CD4-positive, alpha-beta T cell treated with Interleukin-6 for 4 hours (primary cell): ENCODE data around the gene TRPC1.

Experiments
- DNase-seq: peaks from one replicate; pipeline ENCODE4 v3.0.0-alpha.2; 2020; ENCODE audit warnings: mixed read lengths

The TRPC1 gene

GRCh38 chr3:142754494-142754893, 30.7 kb downstream of the TRPC1 start:
- DNase-seq, result no peak

DNA sequence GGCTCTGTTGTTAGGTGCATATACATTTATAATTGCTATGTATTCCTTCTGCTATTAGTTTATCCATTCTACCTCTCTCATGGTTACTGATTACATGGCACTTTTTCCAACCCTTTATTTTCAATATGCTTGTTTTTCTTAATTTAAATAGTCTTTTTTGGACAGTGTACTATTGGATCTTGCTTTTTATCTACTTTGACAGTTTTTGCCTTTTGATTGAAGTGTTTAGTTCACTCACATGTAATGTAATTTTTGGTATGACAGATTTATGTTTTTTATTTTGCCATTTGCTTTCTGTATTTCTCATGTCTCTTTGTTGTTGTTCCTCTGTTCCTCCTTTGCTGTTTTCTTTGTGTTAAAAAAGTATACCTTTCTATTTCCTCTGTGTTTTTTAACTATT, 44.5 kb downstream of the TRPC1 start:
- DNase-seq, result no peak

GRCh38 chr3:142777927-142778326, 54.1 kb downstream of the TRPC1 start:
- no peak for DNase-seq

DNA sequence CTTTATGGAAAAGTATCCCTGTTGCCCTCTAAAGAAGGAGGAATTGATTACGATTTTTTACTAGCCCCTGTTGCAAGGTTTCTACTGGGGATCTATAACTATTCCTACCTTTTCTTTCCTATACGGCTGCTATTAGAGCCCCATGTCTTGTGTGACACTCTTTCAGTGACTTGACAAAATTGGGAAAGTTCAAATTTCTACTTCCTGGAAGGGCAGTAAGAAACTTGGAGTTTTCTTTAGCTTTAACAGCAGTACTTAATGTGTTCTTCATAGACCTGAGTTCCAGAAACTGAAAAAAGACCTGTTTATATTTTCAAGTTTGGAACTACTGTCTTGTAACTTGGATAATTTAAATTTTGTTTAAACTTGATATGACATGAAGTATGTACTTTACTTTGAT, 54.7 kb downstream of the TRPC1 start:
- no peak for DNase-seq

GRCh38 chr3:142779591-142779990, 55.8 kb downstream of the TRPC1 start:
- no peak for DNase-seq

DNA sequence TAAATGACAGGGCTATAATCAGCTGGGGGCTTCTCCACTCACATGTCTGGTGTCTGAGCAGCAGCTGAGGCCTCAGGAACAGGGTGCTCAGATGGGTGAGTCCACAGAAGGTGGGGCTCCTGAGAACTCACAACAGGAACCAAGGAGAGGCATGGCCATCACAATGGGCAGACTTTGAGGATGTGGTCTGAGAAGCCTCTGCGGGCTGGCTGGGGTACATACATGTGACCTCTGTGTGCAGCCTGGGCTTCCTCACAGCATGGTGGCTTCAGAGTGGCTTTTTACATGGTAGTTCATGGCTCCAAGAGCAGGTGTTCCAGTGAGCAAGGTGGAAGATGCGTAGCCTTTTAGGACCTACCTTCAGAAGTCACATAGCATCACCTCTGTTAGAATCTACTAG, 58.8 kb downstream of the TRPC1 start:
- DNase-seq, result no peak

- no peak for DNase-seq
Measured at GRCh38 chr3:142784228-142784627, 60.4 kb downstream of the TRPC1 start.

DNA sequence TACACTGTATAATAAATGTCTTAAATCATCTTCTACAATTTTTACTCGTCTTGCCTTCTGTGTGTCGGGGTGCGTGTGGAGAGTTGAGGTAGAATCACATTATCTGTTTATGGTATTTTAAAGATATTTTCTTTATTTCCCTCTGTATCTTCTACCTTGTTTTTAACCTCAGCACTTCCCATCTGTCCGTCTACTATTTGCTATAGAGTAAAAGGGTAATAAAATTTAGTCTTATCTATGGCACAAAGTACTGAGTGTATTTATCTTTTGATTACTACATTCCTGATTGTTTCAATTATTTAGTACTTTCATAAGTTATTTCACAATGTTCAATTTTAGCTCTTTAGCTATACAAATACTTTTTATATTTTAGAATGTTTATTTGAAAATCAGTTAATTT, 62.2 kb downstream of the TRPC1 start:
- DNase-seq, result no peak

- no peak for DNase-seq
Measured at GRCh38 chr3:142787719-142788118, 63.9 kb downstream of the TRPC1 start.

GRCh38 chr3:142794508-142794907, 70.7 kb downstream of the TRPC1 start:
- no peak for DNase-seq

DNA sequence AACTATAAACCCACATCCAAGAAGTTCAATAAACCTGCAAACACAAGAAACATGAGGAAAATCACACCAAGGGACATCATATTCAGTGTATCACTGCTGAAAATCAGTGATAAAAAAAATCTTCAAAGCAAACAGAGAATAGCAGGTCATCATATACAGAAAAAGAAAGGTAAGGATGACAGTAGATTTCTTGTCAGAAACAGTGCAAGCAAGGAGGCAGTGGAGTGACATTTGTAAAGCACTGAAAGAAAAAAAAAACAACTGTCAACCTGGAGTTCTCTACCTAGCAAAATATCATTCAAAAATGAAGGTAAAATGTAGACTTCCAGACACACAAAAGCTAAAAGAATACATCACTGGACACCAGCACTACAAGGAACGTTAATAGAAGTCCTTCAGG, 71.5 kb downstream of the TRPC1 start:
- no peak for DNase-seq

- DNase-seq, result no peak
Measured at GRCh38 chr3:142796823-142797222, 73.0 kb downstream of the TRPC1 start.

DNA sequence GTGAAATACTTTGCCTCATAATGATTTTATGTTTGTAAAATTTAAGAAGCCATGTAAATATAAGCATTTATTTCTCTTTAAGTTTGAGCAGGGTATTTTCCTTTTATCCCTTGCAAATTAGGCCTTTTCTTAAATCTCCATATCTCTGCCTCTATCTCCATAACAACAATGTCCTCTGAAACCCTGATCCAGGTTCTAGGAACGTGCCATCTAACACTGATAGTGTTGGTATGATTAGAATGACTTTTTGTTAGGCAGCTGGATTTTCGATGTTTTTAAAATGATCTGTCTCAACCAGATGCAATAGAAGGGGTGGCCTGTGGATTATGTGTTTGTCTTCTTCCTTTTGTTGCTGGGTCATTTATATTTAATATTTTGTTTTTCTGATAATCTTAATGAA, 77.9 kb downstream of the TRPC1 start:
- DNase-seq, result no peak

DNA sequence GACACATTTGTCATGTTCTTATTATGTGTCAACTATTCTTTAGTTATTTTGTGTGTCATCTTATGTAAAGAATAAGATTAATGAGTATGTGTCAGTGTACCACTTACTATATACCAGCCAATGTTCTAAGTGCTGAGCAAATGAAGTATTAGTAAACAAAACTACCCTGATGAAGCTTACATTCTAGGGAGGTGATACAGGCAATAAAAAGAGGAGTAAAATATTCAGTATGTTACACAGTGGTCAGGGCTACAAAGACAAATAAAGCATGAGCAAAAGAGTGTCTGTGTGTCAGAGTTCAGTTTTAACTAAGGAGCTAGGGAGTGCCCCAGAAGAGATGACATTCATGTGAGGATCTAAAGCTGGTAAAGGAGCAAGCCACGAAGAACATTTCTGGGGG, 79.1 kb downstream of the TRPC1 start:
- DNase-seq, result no peak

DNA sequence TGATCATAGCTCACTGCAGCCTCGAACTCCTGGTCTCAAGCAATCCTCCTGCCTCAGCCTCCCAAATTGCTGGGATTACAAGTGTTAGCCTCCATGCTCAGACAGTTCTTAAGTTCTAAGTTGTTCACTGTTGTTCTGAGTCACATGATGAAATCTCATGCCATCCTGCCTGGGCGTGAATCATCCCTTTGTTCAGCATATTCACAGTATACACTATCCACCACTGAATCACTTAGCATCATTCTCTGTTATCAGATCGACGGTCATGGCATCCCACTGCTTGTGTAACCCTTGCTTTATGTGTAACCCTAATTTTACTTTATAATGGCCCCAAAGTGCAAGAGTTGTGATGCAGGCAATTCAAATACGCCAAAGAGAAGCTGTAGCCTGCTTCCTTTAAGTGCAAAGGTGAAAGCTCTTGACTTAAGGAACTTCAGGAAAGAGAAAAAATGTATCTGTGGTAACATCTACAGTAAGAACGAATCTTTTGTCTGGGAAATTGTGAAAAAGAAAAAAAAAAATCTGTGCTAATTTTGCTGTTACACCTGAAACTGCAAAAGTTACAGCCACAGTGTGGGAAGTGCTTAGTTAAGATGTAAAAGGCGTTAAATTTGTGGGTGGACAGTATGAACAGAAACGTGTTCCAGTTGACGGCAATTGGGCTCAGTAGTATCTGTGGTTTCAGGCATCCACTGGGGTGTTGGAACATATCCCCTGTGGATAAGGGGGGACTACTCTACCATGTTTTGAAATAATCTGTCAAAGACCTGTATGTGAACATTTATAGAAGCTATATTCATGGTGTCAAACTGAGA, 84.5 kb downstream of the TRPC1 start:
- DNase-seq, result no peak

GRCh38 chr3:142809259-142809658, 85.4 kb downstream of the TRPC1 start:
- no peak for DNase-seq

GRCh38 chr3:142815803-142816202, 92.0 kb downstream of the TRPC1 start:
- no peak for DNase-seq

- DNase-seq, result no peak
Measured at GRCh38 chr3:142817356-142817755, 93.5 kb downstream of the TRPC1 start.

- DNase-seq, result no peak
Measured at GRCh38 chr3:142817897-142818296, 94.1 kb downstream of the TRPC1 start.

DNA sequence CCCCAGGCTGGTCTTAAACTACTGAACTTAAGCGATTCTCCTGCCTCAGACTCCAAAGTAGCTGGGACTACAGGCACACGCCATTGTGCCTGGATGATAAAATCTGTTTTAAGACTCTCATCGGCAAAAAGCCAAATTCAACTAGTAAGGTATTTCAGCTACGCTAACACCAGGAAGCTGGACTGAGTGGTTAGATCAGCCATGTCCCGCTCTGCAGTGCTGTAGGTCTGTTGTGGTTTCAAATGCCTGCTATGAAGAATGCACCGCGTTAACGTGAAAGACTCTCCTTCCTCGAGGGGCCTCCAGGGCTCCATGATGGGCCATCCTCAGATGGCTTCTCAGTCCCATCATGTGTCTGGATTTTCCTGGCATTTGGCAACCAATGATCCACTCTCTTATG, 94.8 kb downstream of the TRPC1 start:
- no peak for DNase-seq

DNA sequence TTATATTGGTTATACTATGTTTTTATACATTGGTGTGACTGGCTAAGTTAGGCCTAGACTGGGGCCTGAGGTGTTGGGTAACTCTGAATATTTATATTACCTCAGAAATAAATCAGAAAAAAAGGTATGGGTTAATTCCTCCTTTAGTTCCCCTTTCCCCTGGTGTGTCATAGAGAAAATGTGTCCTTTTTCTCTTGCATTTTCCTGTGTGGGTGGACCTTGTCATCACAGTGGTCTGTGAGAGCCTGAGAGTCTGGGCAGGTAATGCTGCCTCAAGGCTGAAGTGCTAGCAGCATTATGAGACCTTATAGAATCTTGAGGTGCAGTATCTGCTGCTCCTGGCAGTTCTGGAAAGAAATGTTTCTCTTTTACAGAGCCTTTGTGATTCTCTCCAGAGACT, 95.3 kb downstream of the TRPC1 start:
- DNase-seq, result no peak

DNA sequence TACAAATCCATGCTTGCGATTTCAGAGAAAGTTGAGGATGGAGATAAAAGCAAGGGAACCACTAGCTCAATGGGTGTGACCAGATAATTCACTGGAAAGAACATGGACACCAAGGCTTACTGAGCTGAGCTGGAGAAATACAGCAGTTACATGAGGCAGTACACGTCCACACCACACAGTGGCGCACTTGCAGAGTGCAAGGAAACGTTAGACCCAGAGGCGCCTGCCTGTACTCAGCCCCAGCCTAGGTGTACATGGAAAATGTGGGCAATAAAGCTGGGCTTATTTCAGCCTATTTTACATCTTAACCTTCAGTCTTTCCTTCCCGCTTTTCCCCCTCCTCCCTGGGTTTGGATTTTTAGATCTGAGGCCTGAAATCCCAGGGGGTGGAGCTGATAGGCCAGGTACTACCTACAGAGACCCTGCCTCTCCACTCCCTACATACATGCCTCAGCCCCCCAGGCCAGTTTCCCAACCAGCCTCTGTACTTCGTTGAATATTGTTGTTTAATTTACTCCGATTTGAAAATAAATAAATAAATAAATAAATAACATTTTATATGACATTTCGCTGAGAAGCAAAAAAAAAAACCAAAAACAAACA, 105.0 kb downstream of the TRPC1 start:
- DNase-seq, result peak; percentile 43

GRCh38 chr3:142837526-142837925, 113.7 kb downstream of the TRPC1 start:
- DNase-seq, result no peak

GRCh38 chr3:142839831-142840230, 116.0 kb downstream of the TRPC1 start:
- DNase-seq, result no peak
